H1 (cell line): ENCODE data around the gene MAGIX. TPM values are rescaled to one million over a fixed set of nuclear protein-coding genes. Genes with fewer than 3 reads are reported as not detected.
A peak's percentile ranks its signal among the peaks of the same experiment; 100 is the strongest.

Experiments
- CTCF ChIA-PET: fragments of 300-600 bp; sonication (Branson Sonifier 250); formaldehyde crosslinking; loops from one replicate; lab custom pipeline; 2021; ENCODE audit not compliant: partially characterized antibody; lab: Charles Lee
- POLR2A ChIA-PET: fragments of 300-600 bp; sonication (Branson Sonifier 250); formaldehyde crosslinking; loops from one replicate; lab custom pipeline; 2021; ENCODE audit warnings: inconsistent platforms; ENCODE audit not compliant: partially characterized antibody; lab: Charles Lee
- DNase-seq, 2 experiments: peaks; one replicate each; pipeline versions ENCODE4 v3.0.0 to v3.0.0-alpha.2; 2010 to 2022; ENCODE audit warnings: low spot score in 2 of 2, low read depth in 1 of 2, mixed read lengths in 1 of 2
- FAIRE-seq: peaks from 2 replicates; lab custom pipeline; 2011; peaks lifted over from hg19 to GRCh38; lab: Jason Lieb, UNC
- H2AFZ ChIP-seq: 2 replicates; pipeline ENCODE4 v1.8.1; 2012; ENCODE audit warnings: low read length, inconsistent platforms
- H2AK5ac ChIP-seq: 2 replicates; pipeline ENCODE4 v1.6.1; 2013; ENCODE audit warnings: low read depth, low read length
- H2BK120ac ChIP-seq: replicated peaks from 2 replicates; pipeline ENCODE3; 2013; ENCODE audit warnings: low read depth, low read length, inconsistent platforms
- H2BK12ac ChIP-seq: 2 replicates; pipeline ENCODE4 v1.6.1; 2013; ENCODE audit warnings: low read depth, low read length
- H2BK15ac ChIP-seq: 2 replicates; pipeline ENCODE4 v1.6.1; 2013; ENCODE audit warnings: low read length
- H2BK20ac ChIP-seq: 2 replicates; pipeline ENCODE4 v1.6.1; 2013; ENCODE audit warnings: low read length
- H2BK5ac ChIP-seq: 2 replicates; pipeline ENCODE4 v1.6.1; 2013; ENCODE audit warnings: low read depth, low read length
- H3K14ac ChIP-seq: 2 replicates; pipeline ENCODE4 v1.6.1; 2013; ENCODE audit warnings: inconsistent platforms; ENCODE audit not compliant: insufficient read length
- H3K18ac ChIP-seq: 2 replicates; pipeline ENCODE4 v1.6.1; 2013; ENCODE audit warnings: low read length; ENCODE audit errors: extremely low read depth
- H3K23ac ChIP-seq: 2 replicates; pipeline ENCODE4 v1.6.1; 2013; ENCODE audit warnings: inconsistent platforms; ENCODE audit not compliant: insufficient read length
- H3K23me2 ChIP-seq: 2 replicates; pipeline ENCODE4 v1.6.1; 2013; ENCODE audit warnings: low read depth, low read length
- H3K27ac ChIP-seq: 2 replicates; pipeline ENCODE4 v1.6.1; 2011; ENCODE audit warnings: low read depth, low read length, inconsistent platforms
- H3K27me3 ChIP-seq, 4 experiments: replicated peaks in 1 of 4; 1 replicate in 1 of 4; 2 replicates in 3 of 4; pipeline versions ENCODE4 v1.6.1 to v1.8.1; 2011 to 2013; ENCODE audit warnings: low read length in 3 of 4, mild to moderate bottlenecking in 3 of 4, inconsistent platforms in 2 of 4, mixed read lengths in 2 of 4, moderate library complexity in 1 of 4; ENCODE audit not compliant: control insufficient read depth in 3 of 4, insufficient read depth in 3 of 4; ENCODE audit errors: extremely low read depth in 1 of 4
- H3K36me3 ChIP-seq, 4 experiments: 2 replicates each; pipeline versions ENCODE4 v1.6.1 to v1.8.1; 2011 to 2013; ENCODE audit warnings: mild to moderate bottlenecking in 4 of 4, low read length in 3 of 4, moderate library complexity in 2 of 4, control low read depth in 1 of 4, inconsistent platforms in 1 of 4; ENCODE audit not compliant: insufficient read depth in 4 of 4, control insufficient read depth in 2 of 4
- H3K4ac ChIP-seq: replicated peaks from 2 replicates; pipeline ENCODE3; 2013; ENCODE audit warnings: low read length, low read depth, mixed read lengths, inconsistent platforms; ENCODE audit not compliant: insufficient read length
- H3K4me1 ChIP-seq, 4 experiments: replicated peaks in 1 of 4; 1 replicate in 1 of 4; 2 replicates in 3 of 4; pipeline versions ENCODE4 v1.6.1 to v1.8.1; 2011 to 2013; ENCODE audit warnings: low read length in 3 of 4, inconsistent platforms in 2 of 4, mixed read lengths in 1 of 4; ENCODE audit not compliant: insufficient read depth in 4 of 4, control insufficient read depth in 3 of 4
- H3K4me2 ChIP-seq, 2 experiments: 2 replicates each; pipeline versions ENCODE4 v1.6.1 to v1.8.1; 2011 to 2013; ENCODE audit warnings: low read depth in 2 of 2, low read length in 2 of 2, control low read depth in 1 of 2, inconsistent platforms in 1 of 2, mild to moderate bottlenecking in 1 of 2; ENCODE audit not compliant: insufficient read depth in 1 of 2
- H3K4me3 ChIP-seq, 4 experiments: fragments of 200-600, 300-600 bp in 1 of 4; sonication (generic), shearing (Covaris generic), sonication (Bioruptor Twin) in 1 of 4; 2 replicates each; pipeline versions ENCODE4 v1.5.1 to v1.8.1; 2011 to 2016; ENCODE audit warnings: low read length in 4 of 4, low read depth in 3 of 4, control low read depth in 2 of 4, inconsistent platforms in 2 of 4, mild to moderate bottlenecking in 2 of 4, mixed read lengths in 1 of 4, moderate library complexity in 1 of 4; ENCODE audit not compliant: insufficient read depth in 2 of 4; ENCODE audit errors: extremely low read depth in 1 of 4
- H3K56ac ChIP-seq: replicated peaks from 2 replicates; pipeline ENCODE3; 2013; ENCODE audit warnings: low read depth, mild to moderate bottlenecking, mixed read lengths, low read length, inconsistent platforms; ENCODE audit not compliant: insufficient read length
- H3K79me1 ChIP-seq: 2 replicates; pipeline ENCODE4 v1.6.1; 2013; ENCODE audit warnings: low read depth, low read length, control low read depth
- H3K79me2 ChIP-seq, 2 experiments: 2 replicates each; pipeline versions ENCODE4 v1.6.1 to v1.8.1; 2012 to 2013; ENCODE audit warnings: low read length in 2 of 2, mild to moderate bottlenecking in 2 of 2, inconsistent platforms in 1 of 2; ENCODE audit not compliant: insufficient read depth in 2 of 2, control insufficient read depth in 1 of 2
- H3K9ac ChIP-seq, 4 experiments: replicated peaks in 1 of 4; 1 replicate in 1 of 4; 2 replicates in 3 of 4; pipeline versions ENCODE4 v1.6.1 to v1.8.1; 2011 to 2013; ENCODE audit warnings: low read depth in 3 of 4, low read length in 3 of 4, control low read depth in 2 of 4, mild to moderate bottlenecking in 2 of 4, moderate library complexity in 2 of 4, inconsistent platforms in 1 of 4; ENCODE audit errors: extremely low read depth in 1 of 4
- H3K9me3 ChIP-seq, 2 experiments: 2 replicates each; pipeline versions ENCODE4 v1.6.1 to v1.8.1; 2012 to 2013; ENCODE audit warnings: mild to moderate bottlenecking in 2 of 2, moderate library complexity in 2 of 2, control low read depth in 1 of 2, inconsistent platforms in 1 of 2, low read depth in 1 of 2, low read length in 1 of 2, mixed read lengths in 1 of 2; ENCODE audit not compliant: insufficient read depth in 2 of 2
- H4K20me1 ChIP-seq, 2 experiments: replicated peaks in 1 of 2; 2 replicates each; pipeline versions ENCODE3 to v1.8.1; 2011 to 2013; ENCODE audit warnings: inconsistent platforms in 2 of 2, low read length in 2 of 2, mild to moderate bottlenecking in 1 of 2; ENCODE audit not compliant: insufficient read depth in 2 of 2, control insufficient read depth in 1 of 2
- H4K5ac ChIP-seq: 2 replicates; pipeline ENCODE4 v1.6.1; 2013; ENCODE audit warnings: low read length, low read depth, mixed read lengths, inconsistent platforms; ENCODE audit not compliant: insufficient read length
- H4K8ac ChIP-seq: 2 replicates; pipeline ENCODE4 v1.8.0; 2013; ENCODE audit warnings: mild to moderate bottlenecking, moderate library complexity, low read length, inconsistent platforms; ENCODE audit not compliant: insufficient read depth; ENCODE audit errors: extremely low read depth
- H4K91ac ChIP-seq: replicated peaks from 2 replicates; pipeline ENCODE3; 2013; ENCODE audit warnings: low read length, mixed read lengths, inconsistent platforms; ENCODE audit not compliant: insufficient read length
- CREB1 ChIP-seq: IDR thresholded peaks from 2 replicates; pipeline ENCODE4 v1.6.1; 2012; ENCODE audit warnings: inconsistent platforms
- HDAC2 ChIP-seq, 2 experiments: fragments of 300-600 bp in 1 of 2; sonication (generic) in 1 of 2; IDR thresholded peaks; 2 replicates each; pipeline ENCODE4 v1.6.1; 2011 to 2012; ENCODE audit warnings: low read depth in 2 of 2, low read length in 2 of 2, mild to moderate bottlenecking in 2 of 2, moderate library complexity in 2 of 2, borderline replicate concordance in 1 of 2, inconsistent platforms in 1 of 2
- JUND ChIP-seq: IDR thresholded peaks from 2 replicates; pipeline ENCODE4 v1.6.1; 2011; ENCODE audit warnings: mild to moderate bottlenecking, improper control_type of control experiment, low read length
- KDM4A ChIP-seq: IDR thresholded peaks from one replicate; pipeline ENCODE4 v1.7.1; 2012; ENCODE audit warnings: low read depth, mild to moderate bottlenecking, moderate library complexity, low read length, inconsistent platforms; ENCODE audit not compliant: severe bottlenecking
- NRF1 ChIP-seq: IDR thresholded peaks from 2 replicates; pipeline ENCODE4 v1.6.1; 2011; ENCODE audit warnings: mild to moderate bottlenecking, low read depth, low read length, improper control_type of control experiment
- WGBS, 2 experiments: shearing (Covaris generic) in 1 of 2; methylation state at CpG; one replicate each; pipeline versions ENCODE4 v1.1.6 to v1.1.7; 2013 to 2015; ENCODE audit warnings: low lambda C conversion rate in 2 of 2, mixed read lengths in 2 of 2, inconsistent platforms in 1 of 2, low coverage in 1 of 2, missing lambda C conversion rate in 1 of 2; ENCODE audit not compliant: insufficient replicate concordance in 2 of 2, insufficient coverage in 1 of 2, insufficient read length in 1 of 2; ENCODE audit errors: extremely low coverage in 1 of 2, missing lambda C conversion rate in 1 of 2; 5-methylcytosine and 5-hydroxymethylcytosine counted together
- polyA plus RNA-seq, 7 experiments: library from polyadenylated mRNA; depleted of rRNA in 3 of 7; stranded (reverse) in 5 of 7; unstranded in 2 of 7; fragments of >200 nt in 5 of 7; fragments of 200-250 nt in 2 of 7; gene quantifications; 1 replicate in 5 of 7; 2 replicates in 1 of 7; 4 replicates in 1 of 7; pipeline versions ENCODE4 v1.2.1 to v1.2.3, GENCODE V29; 2011 to 2013; ENCODE audit warnings: missing spikeins in 2 of 7, mixed read lengths in 2 of 7
- total RNA-seq: library from RNA; stranded (reverse); fragmentation: NEBNext Ultra II Directional; extraction: Animal tissue kit (Norgen Biotek cat#: 25700); gene quantifications from 2 replicates; pipeline ENCODE4 v1.2.1, GENCODE V29; 2021
- TF ChIP-seq, protein P1 (sequence below): IDR thresholded peaks from 2 replicates; pipeline ENCODE4 v1.6.1; 2012; ENCODE audit warnings: inconsistent platforms
- TF ChIP-seq, protein P2 (sequence below), 3 experiments: IDR thresholded peaks; 1 replicate in 2 of 3; 2 replicates in 1 of 3; pipeline versions ENCODE4 v1.5.1 to v1.6.1; 2011; ENCODE audit warnings: low read length in 3 of 3, mild to moderate bottlenecking in 3 of 3, inconsistent platforms in 2 of 3, low read depth in 1 of 3, moderate library complexity in 1 of 3; ENCODE audit not compliant: insufficient read depth in 1 of 3; ENCODE audit errors: control extremely low read depth in 1 of 3

Gene MAGIX
- total and polyA plus RNA-seq, 2 of the 8 experiments (the other 6 are each of a cell fraction or from before 2014, with no cell fraction given) = 0.37 to 1.1 TPM

DNA sequence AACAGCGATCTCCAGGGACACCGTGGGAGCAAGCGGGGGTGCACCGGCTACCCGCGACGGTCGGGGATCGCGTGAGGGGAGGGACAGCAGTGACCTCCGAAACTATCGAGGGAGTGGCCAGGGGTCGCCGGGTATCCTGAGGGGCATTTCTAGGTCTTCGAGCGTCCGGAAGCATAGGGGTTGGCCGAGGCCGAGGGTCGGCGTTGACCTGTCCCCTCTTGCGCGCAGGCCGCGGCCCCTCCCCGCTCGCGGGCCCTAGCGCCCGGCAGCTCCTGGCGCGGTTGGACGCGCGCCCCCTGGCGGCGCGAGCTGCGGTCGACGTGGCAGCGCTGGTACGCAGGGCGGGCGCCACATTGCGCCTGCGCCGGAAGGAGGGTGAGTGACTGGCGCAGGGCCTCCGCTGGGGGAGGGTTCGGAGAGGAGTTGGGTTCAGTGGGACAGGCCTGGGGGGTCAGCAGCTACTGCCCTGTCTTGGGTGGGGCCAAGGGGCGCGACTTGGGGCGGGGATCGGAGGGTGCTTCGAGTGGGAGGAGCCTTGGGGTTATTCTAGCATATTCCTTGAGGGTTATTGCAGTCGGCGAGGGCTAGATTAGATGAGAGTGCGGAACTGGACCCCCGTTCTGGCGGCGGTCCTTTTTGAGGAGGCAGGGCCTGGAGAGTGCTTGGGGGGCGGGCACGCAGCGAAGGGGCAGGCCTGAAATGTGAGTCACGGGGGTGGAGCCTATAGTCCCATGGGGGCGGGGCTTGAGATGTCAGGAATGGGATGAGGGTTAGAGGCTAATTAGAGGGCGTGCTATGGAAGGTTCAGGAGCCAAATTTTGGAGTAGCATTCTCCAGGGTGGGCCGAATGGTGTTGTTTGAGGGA, 1.2 kb downstream of the MAGIX start:
- WGBS, 2 experiments = 7% methylated on average over 8 of the region's 69 CpGs; no CpG with 5 or more reads in 1 of the 2 experiments
- no peak overlapping the region for H2BK15ac ChIP-seq
- H3K23ac ChIP-seq = no peak overlapping the region
- H4K8ac ChIP-seq = no peak overlapping the region
- no peak overlapping the region for H3K4ac ChIP-seq
- FAIRE-seq = no peak
- no peaks in the 10 kb centered on the region for H3K36me3 ChIP-seq
- H2BK12ac ChIP-seq = no peak overlapping the region
- H3K27me3 ChIP-seq = peaks cover 0 to 8% (median 6%) of the 10 kb centered on the region in 4 experiments; a peak in 4 of 7 replicates
- ChIA-PET CTCF (interaction anchor here (1.1 to 1.8 kb wide), 4 partner anchors 10 to 23 kb away, joined by 4 to 7 read pairs (median 5); no protein-coding TSS in a partner anchor), POLR2A (interaction anchor here (0.8 to 1.2 kb wide), 3 partner anchors 21 to 120 kb away, joined by 3 to 5 read pairs (median 3); no protein-coding TSS in a partner anchor)
- peak overlapping the region in 3 of 4 experiments; percentile 34 to 55 (median 46); a peak in 4 of 7 replicates for H3K9ac ChIP-seq
- H2BK20ac ChIP-seq = no peak overlapping the region
- no peak overlapping the region; the same call in 1 of the 2 replicates for H2AFZ ChIP-seq
- no peak overlapping the region for H3K18ac ChIP-seq
- no peak overlapping the region for H3K56ac ChIP-seq
- H3K14ac ChIP-seq = no peak overlapping the region
- H4K20me1 ChIP-seq = no peaks in the 10 kb centered on the region
- no peak overlapping the region for H2BK120ac ChIP-seq
- peak; percentile 49 to 85 for DNase-seq
- H2AK5ac ChIP-seq = no peak overlapping the region
- H3K4me2 ChIP-seq = peak overlapping the region; percentile 22 to 72
- H3K23me2 ChIP-seq = peaks cover 9% of the 10 kb centered on the region; the same call in 1 of the 2 replicates
- H4K5ac ChIP-seq = peak overlapping the region; percentile 60
- H2BK5ac ChIP-seq = no peak overlapping the region
- no peak overlapping the region for H4K91ac ChIP-seq
- H3K79me2 ChIP-seq = no peaks in the 10 kb centered on the region
- peak overlapping the region; percentile 70; the same call in 1 of the 2 replicates for H3K27ac ChIP-seq
- no peaks in the 10 kb centered on the region for H3K9me3 ChIP-seq
- H3K79me1 ChIP-seq = no peaks in the 10 kb centered on the region
- peaks cover 0 to 12% (median 4%) of the 10 kb centered on the region in 4 experiments; a peak in 4 of 7 replicates for H3K4me1 ChIP-seq
- H3K4me3 ChIP-seq = peak overlapping the region; percentile 38 to 64 (median 42); a peak in 7 of 8 replicates
- TF ChIP-seq JUND (no peak), NRF1 (peak; percentile 66), CREB1 (peak; percentile 73), HDAC2 (IDR thresholded peaks at IDR 0.05; ENCODE audit: borderline replicate concordance in 1 of 2, low read depth in 2 of 2, low read length in 2 of 2) (no peak), KDM4A (peak; percentile 52)
- TF ChIP-seq, protein P1, sequence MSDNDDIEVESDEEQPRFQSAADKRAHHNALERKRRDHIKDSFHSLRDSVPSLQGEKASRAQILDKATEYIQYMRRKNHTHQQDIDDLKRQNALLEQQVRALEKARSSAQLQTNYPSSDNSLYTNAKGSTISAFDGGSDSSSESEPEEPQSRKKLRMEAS = no peak
- TF ChIP-seq, protein P2, sequence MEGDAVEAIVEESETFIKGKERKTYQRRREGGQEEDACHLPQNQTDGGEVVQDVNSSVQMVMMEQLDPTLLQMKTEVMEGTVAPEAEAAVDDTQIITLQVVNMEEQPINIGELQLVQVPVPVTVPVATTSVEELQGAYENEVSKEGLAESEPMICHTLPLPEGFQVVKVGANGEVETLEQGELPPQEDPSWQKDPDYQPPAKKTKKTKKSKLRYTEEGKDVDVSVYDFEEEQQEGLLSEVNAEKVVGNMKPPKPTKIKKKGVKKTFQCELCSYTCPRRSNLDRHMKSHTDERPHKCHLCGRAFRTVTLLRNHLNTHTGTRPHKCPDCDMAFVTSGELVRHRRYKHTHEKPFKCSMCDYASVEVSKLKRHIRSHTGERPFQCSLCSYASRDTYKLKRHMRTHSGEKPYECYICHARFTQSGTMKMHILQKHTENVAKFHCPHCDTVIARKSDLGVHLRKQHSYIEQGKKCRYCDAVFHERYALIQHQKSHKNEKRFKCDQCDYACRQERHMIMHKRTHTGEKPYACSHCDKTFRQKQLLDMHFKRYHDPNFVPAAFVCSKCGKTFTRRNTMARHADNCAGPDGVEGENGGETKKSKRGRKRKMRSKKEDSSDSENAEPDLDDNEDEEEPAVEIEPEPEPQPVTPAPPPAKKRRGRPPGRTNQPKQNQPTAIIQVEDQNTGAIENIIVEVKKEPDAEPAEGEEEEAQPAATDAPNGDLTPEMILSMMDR (IDR thresholded peaks at IDR 0.05; ENCODE audit: control extremely low read depth in 1 of 3, insufficient read depth in 1 of 3, low read depth in 1 of 3, low read length in 3 of 3) = peak in 2 of 3 experiments; percentile 70 to 73; a peak in 3 of 4 replicates
